DND-41 (cell line): ENCODE measurements around the gene CSTB.

Experiments used
- EZH2 ChIP-seq: IDR thresholded peaks from 3 replicates; pipeline ENCODE4 v1.6.1; 2012; ENCODE audit warnings: borderline replicate concordance, low read depth, mild to moderate bottlenecking, moderate library complexity, low read length, inconsistent platforms; ENCODE audit not compliant: severe bottlenecking
- TF ChIP-seq, protein P1 (sequence below): IDR thresholded peaks from 2 replicates; pipeline ENCODE4 v1.5.1; 2012; ENCODE audit warnings: borderline replicate concordance, low read length, moderate library complexity, mild to moderate bottlenecking; ENCODE audit not compliant: poor library complexity, severe bottlenecking; ENCODE audit errors: extremely low read depth

DNA sequence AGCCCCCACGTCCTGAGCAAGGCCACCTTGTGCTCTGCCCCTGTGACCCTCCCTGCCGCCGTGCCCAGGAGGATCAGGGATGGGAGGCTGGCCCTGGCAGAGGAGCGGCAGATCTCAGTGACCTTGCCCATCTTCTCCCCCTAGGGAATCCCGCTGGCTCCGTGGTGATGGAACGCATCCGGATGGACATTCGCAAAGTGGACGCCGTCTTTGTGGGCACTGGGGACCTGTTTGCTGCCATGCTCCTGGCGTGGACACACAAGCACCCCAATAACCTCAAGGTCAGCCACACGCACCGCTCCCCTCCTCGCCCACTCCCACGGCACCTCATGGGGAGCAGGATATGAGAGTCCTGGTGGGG is 22.7 kb downstream of the CSTB start:
- TF ChIP-seq, protein P1, sequence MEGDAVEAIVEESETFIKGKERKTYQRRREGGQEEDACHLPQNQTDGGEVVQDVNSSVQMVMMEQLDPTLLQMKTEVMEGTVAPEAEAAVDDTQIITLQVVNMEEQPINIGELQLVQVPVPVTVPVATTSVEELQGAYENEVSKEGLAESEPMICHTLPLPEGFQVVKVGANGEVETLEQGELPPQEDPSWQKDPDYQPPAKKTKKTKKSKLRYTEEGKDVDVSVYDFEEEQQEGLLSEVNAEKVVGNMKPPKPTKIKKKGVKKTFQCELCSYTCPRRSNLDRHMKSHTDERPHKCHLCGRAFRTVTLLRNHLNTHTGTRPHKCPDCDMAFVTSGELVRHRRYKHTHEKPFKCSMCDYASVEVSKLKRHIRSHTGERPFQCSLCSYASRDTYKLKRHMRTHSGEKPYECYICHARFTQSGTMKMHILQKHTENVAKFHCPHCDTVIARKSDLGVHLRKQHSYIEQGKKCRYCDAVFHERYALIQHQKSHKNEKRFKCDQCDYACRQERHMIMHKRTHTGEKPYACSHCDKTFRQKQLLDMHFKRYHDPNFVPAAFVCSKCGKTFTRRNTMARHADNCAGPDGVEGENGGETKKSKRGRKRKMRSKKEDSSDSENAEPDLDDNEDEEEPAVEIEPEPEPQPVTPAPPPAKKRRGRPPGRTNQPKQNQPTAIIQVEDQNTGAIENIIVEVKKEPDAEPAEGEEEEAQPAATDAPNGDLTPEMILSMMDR = no peak
- TF ChIP-seq EZH2 = no peak
